ENCODE data around the gene CORO2A. TPM values are rescaled to one million over a fixed set of nuclear protein-coding genes. Genes with fewer than 3 reads are reported as not detected.

Gene CORO2A
- total RNA-seq, 1 experiment from 2014 or later, result 15.8 TPM

- no peaks in the 10 kb centered on the region for H3K27me3 ChIP-seq (ENCODE audit: insufficient read depth, low read length)
- H3K36me3 Mint-ChIP-seq (ENCODE audit: insufficient read depth in 1 of 3, low read depth in 3 of 3), result peaks cover 3 to 8% (median 3%) of the 10 kb centered on the region in 3 experiments; a peak in 4 of 7 replicates
- H3K9me3 Mint-ChIP-seq, result no peaks in the 10 kb centered on the region
- H2BK5ac ChIP-seq (ENCODE audit: insufficient read length, low read length), result no peak overlapping the region
- H2BK120ac ChIP-seq (ENCODE audit: low read depth, low read length, poor library complexity, severe bottlenecking), result no peak overlapping the region
- no peak overlapping the region for H4K5ac ChIP-seq (ENCODE audit: insufficient read length, low read depth, low read length)
- no peaks in the 10 kb centered on the region for H3K79me1 ChIP-seq (ENCODE audit: insufficient read depth, low read depth, low read length, poor library complexity, severe bottlenecking)
- H3K23me2 ChIP-seq (ENCODE audit: insufficient read length, low read depth, low read length, poor library complexity, severe bottlenecking), result no peaks in the 10 kb centered on the region
- H4K91ac ChIP-seq (ENCODE audit: insufficient read length, low read depth, low read length), result no peak overlapping the region
- H4K8ac ChIP-seq (replicated peaks; ENCODE audit: insufficient read length, low read depth, low read length), result no peak overlapping the region
- H2BK20ac ChIP-seq (ENCODE audit: low read depth, low read length, poor library complexity, severe bottlenecking), result no peak overlapping the region
- no peaks in the 10 kb centered on the region for H3K9me3 ChIP-seq (ENCODE audit: control insufficient read depth, low read depth, low read length)
- no peak overlapping the region for H3K4me3 Mint-ChIP-seq
- no peak overlapping the region; the same call in 1 of the 2 replicates for H3K14ac ChIP-seq (ENCODE audit: insufficient read depth, low read length)
- H3K4ac ChIP-seq (ENCODE audit: low read depth, low read length), result no peak overlapping the region
- no peak overlapping the region for H2AK5ac ChIP-seq (ENCODE audit: insufficient read length, low read length)
- TF ChIP-seq CTCF (conservative IDR thresholded peaks at IDR 0.05), result no peak
- no peaks in the 10 kb centered on the region for H4K20me1 ChIP-seq (ENCODE audit: control insufficient read depth, insufficient read depth, insufficient read length)
- H3K79me2 ChIP-seq (ENCODE audit: insufficient read depth, low read length), result no peaks in the 10 kb centered on the region; the same call in 1 of the 2 replicates
- H3K23ac ChIP-seq (ENCODE audit: insufficient read length, low read depth, low read length), result no peak overlapping the region
- H3K9ac ChIP-seq (ENCODE audit: extremely low read depth, insufficient read length, low read length), result no peak overlapping the region
- no peak overlapping the region for H3T11ph ChIP-seq (ENCODE audit: low read length)
- WGBS (ENCODE audit: extremely low coverage, insufficient read length, low lambda C conversion rate), result no CpG with 5 or more reads among the region's 6 CpGs
- no peak overlapping the region for H2BK12ac ChIP-seq (ENCODE audit: insufficient read length, low read depth, low read length)
- H3K56ac ChIP-seq (ENCODE audit: insufficient read length, low read depth, low read length), result no peak overlapping the region
- no peak overlapping the region for H3K27ac ChIP-seq (ENCODE audit: insufficient read length, low read depth, low read length)
- H3K4me1 Mint-ChIP-seq, result peaks cover 0 to 4% of the 10 kb centered on the region in 2 experiments; a peak in 2 of 4 replicates
- no peaks in the 10 kb centered on the region for H3K4me1 ChIP-seq (ENCODE audit: insufficient read depth, low read length)
- no peak for DNase-seq
- H3K4me2 ChIP-seq (ENCODE audit: insufficient read depth, insufficient read length, low read length), result no peak overlapping the region
- no peaks in the 10 kb centered on the region for H3K27me3 Mint-ChIP-seq (ENCODE audit: low read depth)
- no peak overlapping the region for H2AFZ ChIP-seq (ENCODE audit: low read length)
- H3K27ac Mint-ChIP-seq, result peak overlapping the region in 1 of 3 experiments; percentile 66; a peak in 1 of 7 replicates
- no peak overlapping the region for H2BK15ac ChIP-seq (ENCODE audit: low read depth, low read length)
- no peak overlapping the region for H3K18ac ChIP-seq (ENCODE audit: insufficient read length, low read depth, low read length)
Measured at GRCh38 chr9:98159790-98160189, 32.6 kb downstream of the CORO2A start.
